Measurements from ENCODE around the gene PMP22.

DNA sequence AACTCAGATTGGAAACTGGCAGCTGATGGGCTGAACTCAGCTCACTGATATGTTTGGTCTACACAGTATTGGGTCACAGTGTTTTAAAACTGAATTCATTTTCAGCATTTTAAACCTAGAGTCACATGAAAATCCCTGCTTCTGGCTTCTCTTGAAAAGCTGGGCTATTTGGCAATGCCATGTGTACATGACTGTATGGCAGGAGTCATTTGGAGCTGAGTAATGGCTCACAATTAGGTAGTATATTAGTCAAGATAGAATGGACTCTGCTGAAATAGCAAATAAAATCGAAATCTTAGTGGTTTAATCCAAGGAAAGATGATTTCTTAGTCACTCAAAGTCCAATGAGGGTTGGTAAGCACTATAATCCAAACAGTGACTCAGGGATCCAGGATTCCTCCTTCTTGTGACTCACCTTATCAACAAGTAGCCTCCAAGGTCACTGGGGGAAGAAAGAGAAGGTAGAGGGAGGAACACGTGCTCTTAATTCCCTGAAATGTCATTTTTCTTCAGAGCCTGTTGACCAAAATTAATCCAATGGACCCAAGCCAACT lies 13.9 kb upstream of the PMP22 start:
- TF ChIP-seq, protein P1, sequence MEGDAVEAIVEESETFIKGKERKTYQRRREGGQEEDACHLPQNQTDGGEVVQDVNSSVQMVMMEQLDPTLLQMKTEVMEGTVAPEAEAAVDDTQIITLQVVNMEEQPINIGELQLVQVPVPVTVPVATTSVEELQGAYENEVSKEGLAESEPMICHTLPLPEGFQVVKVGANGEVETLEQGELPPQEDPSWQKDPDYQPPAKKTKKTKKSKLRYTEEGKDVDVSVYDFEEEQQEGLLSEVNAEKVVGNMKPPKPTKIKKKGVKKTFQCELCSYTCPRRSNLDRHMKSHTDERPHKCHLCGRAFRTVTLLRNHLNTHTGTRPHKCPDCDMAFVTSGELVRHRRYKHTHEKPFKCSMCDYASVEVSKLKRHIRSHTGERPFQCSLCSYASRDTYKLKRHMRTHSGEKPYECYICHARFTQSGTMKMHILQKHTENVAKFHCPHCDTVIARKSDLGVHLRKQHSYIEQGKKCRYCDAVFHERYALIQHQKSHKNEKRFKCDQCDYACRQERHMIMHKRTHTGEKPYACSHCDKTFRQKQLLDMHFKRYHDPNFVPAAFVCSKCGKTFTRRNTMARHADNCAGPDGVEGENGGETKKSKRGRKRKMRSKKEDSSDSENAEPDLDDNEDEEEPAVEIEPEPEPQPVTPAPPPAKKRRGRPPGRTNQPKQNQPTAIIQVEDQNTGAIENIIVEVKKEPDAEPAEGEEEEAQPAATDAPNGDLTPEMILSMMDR (IDR thresholded peaks at IDR 0.05; ENCODE audit: low read length) = no peak
- TF ChIP-seq EZH2 (optimal IDR thresholded peaks at IDR 0.05; ENCODE audit: low read depth, low read length) (no peak), EZH2phosphoT487 (IDR thresholded peaks at IDR 0.05; ENCODE audit: low read length) (no peak)

Measured in MM.1S (cell line).